ENCODE data around the gene AARS2.
"Not testable (repeated sequence)": the region's sequence is repeated elsewhere in the genome, so short reads cannot be mapped to it uniquely, and the experiment has no call there.

Gene AARS2

GRCh38 chr6:44328203-44328602 is 15.1 kb upstream of the AARS2 start:
- not testable (repeated sequence) for DNase-seq

GRCh38 chr6:44327760-44328159 is 14.6 kb upstream of the AARS2 start:
- no peak for DNase-seq

GRCh38 chr6:44327096-44327495 is 13.9 kb upstream of the AARS2 start:
- no peak for DNase-seq

- DNase-seq, result no peak
Observed at GRCh38 chr6:44321210-44321609, 8.1 kb upstream of the AARS2 start.

GRCh38 chr6:44317136-44317631 is 4.0 kb upstream of the AARS2 start:
- DNase-seq, result not testable (repeated sequence)

- DNase-seq, result no peak
Observed at GRCh38 chr6:44316481-44316880, 3.3 kb upstream of the AARS2 start.

GRCh38 chr6:44315951-44316350 is 2.8 kb upstream of the AARS2 start:
- DNase-seq, result no peak

GRCh38 chr6:44315516-44315915 is 2.4 kb upstream of the AARS2 start:
- DNase-seq, result no peak

- DNase-seq, result not testable (repeated sequence)
Observed at GRCh38 chr6:44314657-44315056, 1.5 kb upstream of the AARS2 start.

- no peak for DNase-seq
Observed at GRCh38 chr6:44311767-44312166, 1.4 kb downstream of the AARS2 start.

GRCh38 chr6:44311304-44311703 is 1.8 kb downstream of the AARS2 start:
- no peak for DNase-seq

- DNase-seq, result no peak
Observed at GRCh38 chr6:44310241-44310640, 2.9 kb downstream of the AARS2 start.

GRCh38 chr6:44309631-44310030 is 3.5 kb downstream of the AARS2 start:
- no peak for DNase-seq

GRCh38 chr6:44309092-44309491 is 4.1 kb downstream of the AARS2 start:
- no peak for DNase-seq

GRCh38 chr6:44307217-44307616 is 5.9 kb downstream of the AARS2 start:
- DNase-seq, result no peak

GRCh38 chr6:44306710-44307109 is 6.4 kb downstream of the AARS2 start:
- no peak for DNase-seq

GRCh38 chr6:44305200-44305725 is 7.9 kb downstream of the AARS2 start:
- DNase-seq, result no peak

GRCh38 chr6:44304282-44305199 is 8.6 kb downstream of the AARS2 start:
- DNase-seq, result peak; percentile 42

- no peak for DNase-seq
Observed at GRCh38 chr6:44303842-44304241, 9.3 kb downstream of the AARS2 start.

GRCh38 chr6:44302856-44303255 is 10.3 kb downstream of the AARS2 start:
- DNase-seq, result no peak

GRCh38 chr6:44301782-44302564 is 11.2 kb downstream of the AARS2 start:
- no peak for DNase-seq

- no peak for DNase-seq
Observed at GRCh38 chr6:44301106-44301505, 12.0 kb downstream of the AARS2 start.

GRCh38 chr6:44300292-44300823 is 12.8 kb downstream of the AARS2 start:
- no peak for DNase-seq
